Measurements from ENCODE around the gene ZHX3. TPM values are rescaled to one million over a fixed set of nuclear protein-coding genes. Genes with fewer than 3 reads are reported as not detected.

The ZHX3 gene
- total and polyA plus RNA-seq, 9 of the 15 experiments (the other 6 are each of a cell fraction or from before 2014, with no cell fraction given) = 0.80 to 14.6 (median 4.9) TPM

GRCh38 chr20:41249411-41250281 lies 67.9 kb downstream of the ZHX3 start (continued):
- TF ChIP-seq CEBPZ (IDR thresholded peaks at IDR 0.05; ENCODE audit: borderline replicate concordance, low read depth, low read length) (no peak), REST (IDR thresholded peaks at IDR 0.05; ENCODE audit: borderline replicate concordance) (peak; percentile 76), REST (CRISPR knock-in tag; IDR thresholded peaks at IDR 0.05; ENCODE audit: low read depth) (no peak), CTCF (IDR thresholded peaks at IDR 0.05 in 2 of 3, conservative IDR thresholded peaks at IDR 0.05 in 1 of 3; ENCODE audit: insufficient read depth in 2 of 3, low read depth in 1 of 3, low read length in 3 of 3) (peak; percentile 67 to 74 (median 68)), GATAD2B (IDR thresholded peaks at IDR 0.05; ENCODE audit: borderline replicate concordance) (no peak), NCOA2 (IDR thresholded peaks at IDR 0.05; ENCODE audit: partially characterized antibody in 2 of 2) (no peak), KLF16 (IDR thresholded peaks at IDR 0.05) (no peak), CEBPB (tag; IDR thresholded peaks at IDR 0.05) (0 out of 2 replicates have a peak, but pooled peaks have one; percentile 15), ZNF699 (CRISPR knock-in tag; IDR thresholded peaks at IDR 0.05; ENCODE audit: insufficient replicate concordance) (no peak), ZNF134 (CRISPR knock-in tag; conservative IDR thresholded peaks at IDR 0.05) (no peak)
- TF ChIP-seq, protein P1, sequence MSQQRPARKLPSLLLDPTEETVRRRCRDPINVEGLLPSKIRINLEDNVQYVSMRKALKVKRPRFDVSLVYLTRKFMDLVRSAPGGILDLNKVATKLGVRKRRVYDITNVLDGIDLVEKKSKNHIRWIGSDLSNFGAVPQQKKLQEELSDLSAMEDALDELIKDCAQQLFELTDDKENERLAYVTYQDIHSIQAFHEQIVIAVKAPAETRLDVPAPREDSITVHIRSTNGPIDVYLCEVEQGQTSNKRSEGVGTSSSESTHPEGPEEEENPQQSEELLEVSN (IDR thresholded peaks at IDR 0.05; ENCODE audit: borderline replicate concordance in 1 of 2, extremely low read depth in 1 of 2, insufficient read depth in 1 of 2, insufficient read length in 1 of 2, low read depth in 1 of 2, low read length in 1 of 2, poor library complexity in 1 of 2, severe bottlenecking in 1 of 2) = no peak
